HG03558 (cell line): ENCODE measurements around the gene ACE2.

Experiments
- ATAC-seq: cut with Tn5 transposase; IDR thresholded peaks from one replicate; pipeline ENCODE4 v1.9.1; 2021; ENCODE audit warnings: moderate number of reproducible peaks; ENCODE audit not compliant: unreplicated experiment; ENCODE audit errors: extremely low read depth

ACE2 gene

GRCh38 chrX:15515931-15516330, 84.8 kb downstream of the ACE2 start:
- no peak for ATAC-seq

- ATAC-seq, result no peak
Observed at GRCh38 chrX:15514279-15514678, 86.5 kb downstream of the ACE2 start.

DNA sequence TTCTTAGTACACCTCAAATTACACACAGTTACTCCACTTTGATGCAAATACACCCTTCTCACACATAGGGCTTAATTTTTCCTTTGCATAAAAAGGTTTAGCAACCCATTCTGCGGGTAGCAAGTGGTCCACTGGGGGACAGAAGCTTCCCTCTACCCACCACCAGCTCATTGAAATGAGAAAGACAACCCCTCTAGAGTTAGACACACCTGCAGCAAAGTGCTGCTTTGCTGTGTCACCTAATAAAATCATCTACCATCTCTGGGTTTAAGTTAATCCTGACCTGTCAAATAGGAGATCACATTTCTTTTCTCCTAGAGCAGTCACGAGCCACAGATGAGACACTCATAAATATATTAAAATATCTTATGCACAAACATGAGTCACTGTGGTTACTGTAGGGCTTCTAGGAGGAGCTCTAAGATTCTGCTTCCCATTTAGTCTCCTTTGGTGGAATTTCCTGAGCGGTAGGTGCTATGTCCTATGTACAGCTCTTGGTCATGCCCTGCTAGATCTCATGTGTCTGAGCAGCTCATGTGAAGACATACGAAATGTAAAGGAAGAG, 88.3 kb downstream of the ACE2 start:
- no peak for ATAC-seq

GRCh38 chrX:15511563-15511962, 89.2 kb downstream of the ACE2 start:
- no peak for ATAC-seq
